Measurements from ENCODE around the gene CKS2. TPM values are rescaled to one million over a fixed set of nuclear protein-coding genes. Genes with fewer than 3 reads are reported as not detected.
"Not testable (repeated sequence)": the region's sequence is repeated elsewhere in the genome, so short reads cannot be mapped to it uniquely, and the experiment has no call there.

The CKS2 gene
- total RNA-seq, 4 donors from 2014 or later: 9.4 to 25.4 (median 21.1) TPM

GRCh38 chr9:89340332-89340731 lies 29.3 kb downstream of the CKS2 start:
- TF ChIP-seq, protein P1, sequence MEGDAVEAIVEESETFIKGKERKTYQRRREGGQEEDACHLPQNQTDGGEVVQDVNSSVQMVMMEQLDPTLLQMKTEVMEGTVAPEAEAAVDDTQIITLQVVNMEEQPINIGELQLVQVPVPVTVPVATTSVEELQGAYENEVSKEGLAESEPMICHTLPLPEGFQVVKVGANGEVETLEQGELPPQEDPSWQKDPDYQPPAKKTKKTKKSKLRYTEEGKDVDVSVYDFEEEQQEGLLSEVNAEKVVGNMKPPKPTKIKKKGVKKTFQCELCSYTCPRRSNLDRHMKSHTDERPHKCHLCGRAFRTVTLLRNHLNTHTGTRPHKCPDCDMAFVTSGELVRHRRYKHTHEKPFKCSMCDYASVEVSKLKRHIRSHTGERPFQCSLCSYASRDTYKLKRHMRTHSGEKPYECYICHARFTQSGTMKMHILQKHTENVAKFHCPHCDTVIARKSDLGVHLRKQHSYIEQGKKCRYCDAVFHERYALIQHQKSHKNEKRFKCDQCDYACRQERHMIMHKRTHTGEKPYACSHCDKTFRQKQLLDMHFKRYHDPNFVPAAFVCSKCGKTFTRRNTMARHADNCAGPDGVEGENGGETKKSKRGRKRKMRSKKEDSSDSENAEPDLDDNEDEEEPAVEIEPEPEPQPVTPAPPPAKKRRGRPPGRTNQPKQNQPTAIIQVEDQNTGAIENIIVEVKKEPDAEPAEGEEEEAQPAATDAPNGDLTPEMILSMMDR (IDR thresholded peaks at IDR 0.05): no peak
- no peak for TF ChIP-seq POLR2A (IDR thresholded peaks at IDR 0.05)
- no peak for DNase-seq (ENCODE audit: low spot score in 2 of 2)
- WGBS, 2 donors: 81 to 82% methylated on average over 3 of the region's 3 CpGs
- H3K4me3 ChIP-seq (ENCODE audit: low read depth, poor library complexity, severe bottlenecking): no peak overlapping the region
- intact Hi-C loops (cut with DNase I; ENCODE audit: low total_unique reads): no loop called here

GRCh38 chr9:89342213-89342612 lies 31.2 kb downstream of the CKS2 start:
- no peak overlapping the region for H3K4me3 ChIP-seq (ENCODE audit: low read depth, poor library complexity, severe bottlenecking)
- 94 to 97% methylated on average over 6 of the region's 6 CpGs for WGBS, 2 donors
- intact Hi-C loops (cut with DNase I; ENCODE audit: low total_unique reads): no loop called here
- TF ChIP-seq, protein P1 (IDR thresholded peaks at IDR 0.05): no peak
- TF ChIP-seq POLR2A (IDR thresholded peaks at IDR 0.05): no peak
- DNase-seq (ENCODE audit: low spot score in 2 of 2): no peak

DNA sequence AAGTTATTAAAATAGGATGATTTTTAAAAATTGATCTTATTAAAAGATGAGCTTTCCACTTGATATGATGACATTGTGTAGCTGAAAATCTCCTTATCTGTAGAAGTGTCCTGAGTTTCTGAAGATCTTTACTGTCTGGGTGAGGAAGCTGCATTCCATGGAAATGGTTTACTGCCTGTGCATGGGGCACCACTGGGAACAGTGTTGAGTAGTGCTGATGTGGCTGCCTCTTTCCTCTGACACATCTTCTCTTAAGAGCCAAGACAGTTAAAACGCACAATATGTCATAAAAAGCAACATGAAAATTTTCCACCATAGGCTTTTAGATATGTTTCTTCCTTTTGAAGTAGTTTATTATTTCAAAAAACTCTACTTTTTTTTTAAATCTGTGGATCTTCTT lies 32.0 kb downstream of the CKS2 start:
- H3K4me3 ChIP-seq (ENCODE audit: low read depth, poor library complexity, severe bottlenecking): no peak overlapping the region
- 96 to 98% methylated on average over 1 of the region's 1 CpG for WGBS, 2 donors
- TF ChIP-seq, protein P1 (IDR thresholded peaks at IDR 0.05): no peak
- TF ChIP-seq POLR2A (IDR thresholded peaks at IDR 0.05): no peak
- intact Hi-C loops (cut with DNase I; ENCODE audit: low total_unique reads): no loop called here
- no peak for DNase-seq (ENCODE audit: low spot score in 2 of 2)

DNA sequence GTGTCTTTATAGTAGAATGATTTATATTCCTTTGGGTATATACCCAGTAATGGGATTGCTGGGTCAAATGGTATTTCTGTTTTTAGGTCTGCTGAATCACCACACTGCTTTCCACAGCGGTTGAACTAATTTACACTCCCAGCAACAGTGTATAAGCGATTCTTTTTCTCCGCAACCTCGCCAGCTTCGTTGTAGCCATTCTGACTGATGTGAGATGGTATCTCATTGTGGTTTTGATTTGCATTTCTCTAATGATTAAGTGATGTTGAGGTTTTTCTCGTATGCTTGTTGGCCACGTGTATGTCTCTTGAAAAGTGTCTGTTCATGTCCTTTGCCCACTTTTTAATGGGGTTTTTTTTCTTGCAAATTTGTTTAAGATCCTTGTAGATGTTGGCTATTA lies 32.8 kb downstream of the CKS2 start:
- 87 to 93% methylated on average over 7 of the region's 7 CpGs for WGBS, 2 donors
- DNase-seq (ENCODE audit: low spot score in 2 of 2); intact Hi-C loops (cut with DNase I; ENCODE audit: low total_unique reads); H3K4me3 ChIP-seq (ENCODE audit: low read depth, poor library complexity, severe bottlenecking): not testable (repeated sequence)

- WGBS, 2 donors: 94 to 95% methylated on average over 5 of the region's 5 CpGs
- DNase-seq (ENCODE audit: low spot score in 2 of 2): no peak
Observed at GRCh38 chr9:89345476-89345875, 34.5 kb downstream of the CKS2 start.

DNA sequence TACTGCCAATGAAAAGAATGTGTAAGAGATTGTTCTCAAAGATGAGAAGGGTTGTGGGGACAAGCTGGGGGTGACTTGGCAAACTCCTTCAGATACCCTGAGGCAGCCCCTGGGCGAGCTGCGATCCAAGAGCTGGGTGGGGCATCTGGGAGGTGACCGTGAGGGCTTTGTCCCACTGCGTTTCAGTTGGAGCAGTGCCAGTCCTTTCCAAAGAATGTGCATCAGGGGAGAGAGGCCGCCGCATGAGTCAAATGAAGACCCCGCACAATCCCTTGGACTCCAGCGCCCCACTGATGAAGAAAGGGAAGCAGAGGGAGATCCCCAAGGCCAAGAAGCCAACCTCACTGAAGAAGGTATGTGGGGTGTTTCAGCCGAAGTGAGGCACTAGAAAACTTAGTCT lies 35.7 kb downstream of the CKS2 start:
- H3K4me3 ChIP-seq (ENCODE audit: low read depth, poor library complexity, severe bottlenecking): no peak overlapping the region
- TF ChIP-seq, protein P1 (IDR thresholded peaks at IDR 0.05): no peak
- TF ChIP-seq POLR2A (IDR thresholded peaks at IDR 0.05): no peak
- 73 to 78% methylated on average over 9 of the region's 9 CpGs for WGBS, 2 donors
- DNase-seq (ENCODE audit: low spot score in 2 of 2): peak in 1 of 2 donors; percentile 60
- intact Hi-C loops (cut with DNase I; ENCODE audit: low total_unique reads): no loop called here

More at GRCh38 chr9:89345476-89345875, 34.5 kb downstream of the CKS2 start:
- intact Hi-C loops (cut with DNase I; ENCODE audit: low total_unique reads): no loop called here
- H3K4me3 ChIP-seq (ENCODE audit: low read depth, poor library complexity, severe bottlenecking): no peak overlapping the region
- TF ChIP-seq, protein P1 (IDR thresholded peaks at IDR 0.05): no peak
- no peak for TF ChIP-seq POLR2A (IDR thresholded peaks at IDR 0.05)

Data from lower leg skin (tissue), 4 donors.